Measurements from ENCODE around the gene DMBX1.

GRCh38 chr1:46529031-46529630, 39.5 kb downstream of the DMBX1 start:
- TF ChIP-seq FOXJ3 (CRISPR knock-in tag; IDR thresholded peaks at IDR 0.05) (no peak), CTCF (IDR thresholded peaks at IDR 0.05) (no peak), MXI1 (IDR thresholded peaks at IDR 0.05; ENCODE audit: low read depth, low read length) (no peak)
